ENCODE data around the gene MEN1.

The MEN1 gene

DNA sequence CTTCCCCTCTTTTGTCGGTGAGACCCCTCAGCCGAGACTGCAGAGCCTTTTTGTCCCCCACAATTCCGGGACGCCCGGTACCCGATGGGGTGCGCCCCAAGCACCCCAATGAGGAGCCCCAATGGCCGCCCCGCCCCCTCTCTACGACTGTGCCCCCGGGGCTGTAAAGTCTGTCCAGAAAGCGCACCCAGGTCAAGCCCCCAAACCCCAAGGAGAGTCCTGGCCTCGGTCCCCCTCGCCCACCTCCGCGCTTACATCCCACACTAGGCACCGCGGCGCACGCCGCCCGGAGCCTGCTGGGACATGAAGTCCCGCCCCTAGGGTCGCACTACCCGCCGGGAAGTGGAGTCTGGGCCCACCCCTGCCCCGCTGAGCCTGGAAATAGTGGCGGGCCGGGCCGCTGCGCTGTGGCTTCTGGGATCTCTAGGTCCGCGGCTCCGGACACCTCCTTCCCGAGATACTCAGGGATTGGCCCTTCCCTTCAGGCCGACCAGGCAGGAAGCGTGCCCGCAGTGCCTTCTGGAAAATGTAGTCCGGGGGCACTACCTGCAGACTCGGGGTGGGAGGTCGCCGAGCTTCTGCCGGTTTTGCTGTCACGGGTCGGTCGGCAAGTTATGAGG is at the start of gene MEN1:
Gene MEN1, minus strand, starts transcription at position 281 of the 620 bp plus-strand sequence. CDS start 442 bp downstream, outside the sequence.
- peak; percentile 95 for DNase-seq (ENCODE audit: low spot score)

DNA sequence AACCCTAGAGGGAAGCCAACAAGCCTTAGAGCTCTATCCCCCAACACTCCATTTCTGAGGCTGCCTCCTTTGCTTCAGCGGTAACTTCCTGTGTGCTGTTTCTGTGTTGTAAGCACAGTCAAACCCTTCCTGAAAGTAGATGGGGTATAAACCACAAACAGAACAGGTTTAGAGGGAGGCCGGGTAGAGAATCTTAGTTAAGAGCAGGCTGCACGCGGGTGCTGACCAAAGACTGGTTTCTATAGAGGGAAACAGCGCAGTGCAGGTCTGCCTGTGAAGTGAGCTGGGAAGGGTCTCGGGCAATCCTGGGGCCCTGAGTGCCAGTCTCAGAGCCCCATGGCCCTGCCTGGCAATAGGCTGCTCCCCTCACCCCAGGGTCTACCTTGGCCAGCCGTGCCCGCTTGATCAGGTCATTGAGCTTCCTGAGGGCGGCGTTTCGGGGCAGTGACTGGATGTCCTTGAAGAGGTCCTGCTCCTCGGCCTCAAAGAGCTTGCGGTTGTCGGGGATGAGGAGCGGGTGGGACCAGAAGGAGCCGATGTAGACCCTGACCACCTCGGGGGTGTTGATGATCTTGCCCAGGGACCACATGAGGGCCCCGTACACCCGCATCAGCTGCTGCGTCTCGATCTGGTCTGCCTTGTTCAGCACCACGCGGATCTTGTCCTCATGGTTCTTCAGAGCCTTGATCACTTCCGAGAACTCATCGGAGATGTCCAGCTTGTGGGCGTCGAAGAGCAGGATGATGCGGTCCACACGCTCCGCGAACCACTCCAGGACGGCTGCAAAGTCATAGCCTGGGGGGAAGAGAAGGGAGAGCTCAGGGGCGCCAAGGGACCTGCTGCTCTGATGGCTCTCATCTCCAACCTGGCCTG is 49.4 kb upstream of the MEN1 start:
- no peak for DNase-seq (ENCODE audit: low spot score)

DNA sequence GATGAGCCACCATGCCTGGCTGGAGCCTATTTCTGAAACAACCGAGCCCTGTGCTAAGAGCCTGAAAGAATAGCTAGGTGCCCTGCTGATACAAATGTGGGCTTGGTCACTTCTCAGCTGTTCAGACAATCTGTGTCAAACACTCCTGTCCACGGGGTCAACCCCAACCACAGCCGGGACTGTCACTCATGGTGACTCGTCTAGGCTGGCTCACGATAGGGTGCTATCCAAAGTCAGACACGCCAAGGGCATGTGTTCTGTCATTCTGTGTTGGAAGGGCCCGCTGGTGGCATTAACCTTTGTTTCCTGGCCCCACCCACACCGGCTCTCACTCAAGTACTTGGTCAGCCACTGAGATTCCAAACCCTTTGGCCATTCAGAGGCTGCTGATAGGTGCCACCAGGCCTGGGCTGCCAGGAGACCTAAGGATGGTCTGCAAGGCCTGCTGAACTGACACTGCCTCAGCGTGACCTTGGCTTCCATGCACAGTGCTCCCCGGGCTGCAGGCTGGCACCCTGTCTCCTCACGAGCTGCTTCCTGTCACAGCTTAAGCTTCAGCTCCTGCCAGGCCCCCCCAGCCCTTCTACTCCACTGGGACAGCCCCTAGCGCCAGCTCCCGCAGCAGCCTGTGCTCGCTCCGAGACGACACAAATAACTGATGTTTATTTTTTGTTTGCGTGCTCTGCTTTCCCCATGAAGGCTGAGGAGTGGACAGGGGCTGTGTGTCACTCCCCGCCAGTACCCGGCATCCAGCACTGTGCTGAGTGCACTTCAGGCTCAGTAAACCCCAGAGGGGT is 48.3 kb upstream of the MEN1 start:
- no peak for DNase-seq (ENCODE audit: low spot score)

DNA sequence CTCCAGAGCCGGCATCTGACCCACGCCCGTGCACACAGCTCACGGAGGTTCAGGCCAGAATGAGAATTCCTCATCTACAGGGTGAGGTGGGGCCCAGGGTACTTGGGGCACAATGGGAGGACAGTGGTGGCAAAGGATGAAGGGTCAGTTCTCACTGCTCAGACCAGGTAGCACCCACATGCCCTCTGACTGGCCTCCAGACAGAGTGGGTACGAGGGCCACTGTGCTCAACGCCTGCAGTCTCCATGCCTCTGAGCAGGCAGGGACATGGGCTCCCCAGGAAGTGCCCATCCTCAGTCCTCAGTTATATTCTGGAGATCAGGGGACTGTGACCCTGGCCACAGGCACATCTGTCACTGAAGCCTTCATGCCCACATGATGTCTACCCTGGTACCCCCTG is 47.1 kb upstream of the MEN1 start:
- no peak for DNase-seq (ENCODE audit: low spot score)

DNA sequence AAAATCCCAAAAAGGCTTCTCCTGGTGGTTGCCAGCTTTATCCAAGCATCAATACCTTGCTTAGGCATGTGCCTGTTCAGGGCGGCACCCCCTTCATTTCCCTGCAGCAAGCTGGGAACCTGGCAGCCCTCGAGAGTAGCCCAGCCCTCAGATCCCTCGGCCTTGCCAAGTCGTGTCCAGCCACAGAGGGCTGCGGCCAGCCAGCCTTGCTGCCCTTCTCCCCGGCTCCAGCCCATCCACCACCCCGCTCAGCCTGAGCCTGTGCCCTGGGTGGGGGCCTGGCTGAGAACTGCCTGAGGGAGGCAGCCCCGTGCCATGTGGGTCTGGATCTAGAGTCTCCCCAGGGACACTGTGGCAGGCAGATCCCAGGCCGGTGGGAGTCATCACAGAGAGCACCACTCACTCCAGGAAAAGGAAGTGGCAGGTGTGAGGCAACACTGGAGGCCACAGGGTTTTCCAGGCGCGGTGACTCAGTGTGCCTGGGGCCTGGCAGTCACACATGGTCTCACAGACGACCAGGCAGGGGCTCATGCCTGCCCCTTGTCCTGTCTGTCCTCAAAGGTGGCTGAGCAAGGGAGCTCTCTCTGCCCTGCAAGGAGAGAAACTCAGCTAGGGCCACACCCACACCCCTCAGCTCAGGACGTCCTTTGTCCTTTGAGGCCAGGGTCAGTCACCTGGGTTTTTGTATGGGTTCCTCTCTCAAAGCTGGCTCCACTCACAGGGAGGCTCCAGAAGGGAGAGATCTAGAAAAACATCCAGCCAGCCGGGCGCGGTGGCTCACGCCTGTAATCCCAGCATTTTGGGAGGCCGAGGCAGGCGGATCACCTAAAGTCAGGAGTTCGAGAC is 46.3 kb upstream of the MEN1 start:
- no peak for DNase-seq (ENCODE audit: low spot score)

DNA sequence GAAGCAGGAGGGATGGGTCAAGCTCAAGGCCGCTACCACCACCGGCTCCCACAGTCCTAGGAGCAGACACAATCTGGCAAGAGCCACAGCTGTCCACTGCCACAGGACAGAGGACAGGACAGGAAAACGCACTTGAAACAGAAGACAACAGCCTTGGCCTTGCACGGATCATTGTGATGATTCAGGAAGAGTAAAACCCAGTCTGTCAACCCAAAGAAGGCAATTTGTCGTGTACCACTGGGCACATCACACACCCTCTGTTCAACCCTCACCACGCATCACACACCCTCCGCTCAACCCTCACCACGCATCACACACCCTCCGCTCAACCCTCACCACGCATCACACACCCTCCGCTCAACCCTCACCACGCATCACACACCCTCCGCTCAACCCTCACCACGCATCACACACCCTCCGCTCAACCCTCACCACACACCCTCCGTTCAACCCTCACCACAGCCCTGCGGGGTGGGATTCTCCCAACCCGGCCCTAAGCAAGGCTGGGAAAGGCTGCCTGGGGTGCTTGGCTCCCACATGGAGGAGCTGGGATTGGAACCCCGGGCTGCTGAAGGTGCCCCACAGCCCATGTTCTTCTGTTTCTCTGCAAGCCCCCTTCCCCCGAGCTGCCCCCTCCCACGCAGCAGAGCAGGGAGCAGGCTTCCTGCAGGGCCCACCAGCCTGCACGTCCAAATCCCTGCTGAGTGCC is 45.4 kb upstream of the MEN1 start:
- DNase-seq (ENCODE audit: low spot score): no peak

DNA sequence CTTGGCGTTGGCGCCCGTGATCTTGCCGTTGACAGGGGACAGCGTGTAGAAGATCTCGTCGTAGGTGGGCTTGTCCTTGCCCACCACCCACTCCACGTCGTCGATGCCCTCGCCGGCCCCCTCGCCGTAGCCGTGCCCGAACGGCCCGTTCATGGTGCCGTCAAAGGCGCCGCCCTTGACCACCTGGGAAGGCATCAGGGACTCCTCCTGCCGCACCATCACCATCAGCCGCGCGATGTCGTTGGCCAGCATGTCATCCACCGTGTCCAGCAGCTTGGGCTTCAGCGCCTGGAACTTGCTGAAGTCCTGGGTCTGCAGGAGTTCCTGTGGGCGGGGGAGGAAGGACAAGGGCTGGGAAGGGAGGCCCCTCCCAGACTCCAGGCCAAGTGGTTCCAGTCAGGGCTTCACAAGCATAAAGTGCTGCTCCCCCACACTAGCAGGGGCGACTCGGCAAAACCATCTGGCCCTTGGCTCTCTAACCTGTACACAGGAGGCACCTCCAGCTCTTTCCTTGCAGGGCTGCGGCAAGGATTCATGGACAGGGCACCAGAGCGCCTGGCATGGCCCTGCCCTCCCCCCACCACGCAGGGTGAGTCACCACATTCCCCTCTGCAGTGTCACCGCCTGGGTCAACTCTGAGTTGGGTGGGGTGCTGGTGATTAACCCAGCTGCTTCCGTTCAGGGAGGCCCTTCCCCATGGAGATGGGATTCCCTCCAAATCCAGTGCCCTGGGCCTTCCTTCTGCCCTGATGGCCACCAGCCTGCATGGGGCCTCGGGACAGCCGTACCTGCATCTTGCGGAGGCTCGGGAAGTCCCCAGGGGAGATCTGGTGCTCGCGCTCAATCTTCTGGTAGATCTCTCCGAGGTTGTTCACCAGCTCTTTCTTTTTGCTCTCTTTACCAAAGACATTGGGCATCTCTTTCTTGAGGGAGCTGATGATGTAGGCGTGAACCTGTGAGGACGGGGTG is 44.5 kb upstream of the MEN1 start:
- DNase-seq (ENCODE audit: low spot score): no peak

DNA sequence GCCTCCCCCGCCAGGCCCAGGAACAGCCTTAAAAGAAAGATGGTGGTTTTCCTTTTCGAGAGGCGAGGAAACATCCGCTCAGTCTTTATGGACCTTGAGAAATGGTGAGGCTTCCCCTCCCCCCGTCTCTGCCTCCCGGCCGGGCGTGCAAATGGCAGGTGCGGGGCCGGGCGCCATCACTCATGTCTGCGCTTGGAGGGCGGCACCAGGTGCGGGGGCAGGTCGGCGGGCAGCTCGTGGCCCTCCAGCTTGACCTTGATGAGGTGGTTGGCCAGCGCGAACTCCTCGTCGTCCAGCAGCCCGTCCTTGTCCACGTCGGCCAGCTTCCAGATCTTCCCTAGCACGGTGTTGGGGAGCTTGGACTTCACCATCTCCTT is 43.8 kb upstream of the MEN1 start:
- DNase-seq (ENCODE audit: low spot score): no peak

DNA sequence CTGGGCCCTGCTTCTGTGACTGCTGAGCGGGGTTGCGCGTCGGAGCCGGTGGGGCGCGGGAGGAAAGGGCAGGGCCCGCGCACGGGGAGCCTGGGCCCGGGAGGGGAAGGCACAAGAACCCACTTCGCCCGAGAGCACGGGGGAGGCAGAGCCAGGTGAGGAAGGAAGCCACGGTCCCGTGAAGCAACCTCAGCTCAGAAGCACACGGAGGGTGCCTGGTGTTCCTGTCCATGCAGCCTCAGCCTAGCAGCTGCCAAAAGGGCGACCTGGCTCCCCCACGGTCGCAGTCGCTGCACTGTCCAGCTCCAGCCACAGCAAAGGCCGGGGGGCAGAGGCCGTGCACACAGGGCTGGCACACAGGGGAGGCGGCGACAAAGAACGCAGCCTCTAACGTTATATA is 43.4 kb upstream of the MEN1 start:
- DNase-seq (ENCODE audit: low spot score): no peak

DNA sequence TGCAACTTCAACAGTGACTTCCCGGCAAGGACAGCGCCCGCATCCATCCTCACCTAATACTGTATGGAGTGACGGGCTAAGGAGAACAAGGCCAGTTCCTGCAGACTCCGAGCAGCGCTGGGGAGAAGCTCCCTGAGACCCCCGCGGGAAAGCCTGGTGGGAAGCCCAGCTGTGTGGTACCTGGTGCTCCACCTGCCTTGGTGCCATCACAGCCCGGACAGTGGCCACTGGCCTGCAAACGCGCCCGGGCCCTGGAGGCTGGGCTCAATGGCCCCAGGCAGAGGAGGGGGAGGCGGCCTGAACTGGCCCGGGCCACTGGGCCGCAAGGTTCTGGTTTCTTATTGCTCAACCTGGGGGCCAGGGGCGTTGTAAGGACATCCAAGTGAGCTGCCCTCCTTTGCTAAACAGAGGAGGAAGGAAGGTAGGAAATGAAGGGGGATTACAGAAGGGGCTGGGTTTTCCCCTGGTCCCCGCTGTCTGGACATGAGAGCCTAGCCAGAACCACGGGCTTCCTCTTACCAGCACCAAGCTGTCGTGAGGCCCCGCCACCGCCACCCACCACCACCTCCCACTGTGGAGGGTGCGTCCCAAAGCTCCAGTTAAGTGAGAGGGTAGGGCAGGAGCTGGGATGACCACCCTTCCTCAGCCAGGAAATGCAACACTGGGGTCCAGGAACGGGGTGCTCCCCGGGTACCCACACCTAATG is 42.6 kb upstream of the MEN1 start:
- DNase-seq (ENCODE audit: low spot score): no peak

DNA sequence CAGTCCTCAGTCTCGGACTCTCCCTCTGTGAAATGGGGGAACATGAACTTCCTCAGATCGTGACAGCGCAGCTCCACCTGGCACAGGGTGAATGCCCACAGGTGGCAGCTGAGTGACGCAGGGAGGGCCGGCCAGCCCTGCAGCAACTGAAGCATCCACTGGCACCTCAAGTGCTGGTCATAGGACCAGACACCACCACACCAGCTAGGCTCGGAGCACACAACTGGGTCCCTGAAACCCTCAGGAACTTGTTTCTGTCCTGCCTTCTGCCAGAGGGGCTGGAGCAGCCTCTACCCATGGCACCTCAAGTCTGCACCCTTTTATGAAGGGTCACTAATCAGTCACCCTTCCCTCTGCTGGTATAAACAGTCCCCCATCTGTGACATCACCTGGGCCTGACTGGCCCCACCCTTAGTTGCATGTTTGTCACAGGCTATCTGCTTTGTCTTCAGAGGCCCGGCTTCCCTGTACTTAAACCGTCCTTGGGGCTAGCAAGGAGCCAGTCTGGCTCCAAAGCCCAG is 41.5 kb upstream of the MEN1 start:
- DNase-seq (ENCODE audit: low spot score): no peak

DNA sequence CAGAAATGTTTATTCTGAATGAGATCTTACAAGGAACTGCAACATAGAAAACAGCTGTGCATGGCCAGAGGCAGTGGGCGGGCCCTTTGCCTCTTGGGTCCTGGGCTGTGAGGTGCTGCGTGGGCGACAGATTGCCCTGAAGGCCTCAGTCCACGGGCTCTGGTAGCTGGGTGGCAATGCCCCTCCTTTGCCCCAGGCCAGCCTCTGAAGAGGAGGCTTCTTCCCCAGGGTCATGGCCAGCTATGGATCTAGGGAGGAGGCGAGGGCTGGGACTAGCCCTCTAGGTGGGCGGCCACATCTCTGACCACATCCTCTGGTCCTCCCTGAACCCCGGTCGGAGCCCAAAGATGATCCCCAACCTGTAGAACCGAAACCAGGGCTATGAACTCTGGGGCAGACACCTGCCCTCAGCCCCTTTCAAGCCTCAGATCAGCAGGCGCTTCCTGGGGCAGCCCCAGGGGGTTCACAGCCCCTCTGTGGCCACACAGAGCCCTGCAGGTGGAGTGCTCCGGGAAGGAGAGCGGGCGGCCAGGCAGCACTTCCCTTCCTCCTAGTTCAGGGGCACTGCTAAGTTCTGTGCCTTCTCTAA is 40.7 kb upstream of the MEN1 start:
- no peak for DNase-seq (ENCODE audit: low spot score)

DNA sequence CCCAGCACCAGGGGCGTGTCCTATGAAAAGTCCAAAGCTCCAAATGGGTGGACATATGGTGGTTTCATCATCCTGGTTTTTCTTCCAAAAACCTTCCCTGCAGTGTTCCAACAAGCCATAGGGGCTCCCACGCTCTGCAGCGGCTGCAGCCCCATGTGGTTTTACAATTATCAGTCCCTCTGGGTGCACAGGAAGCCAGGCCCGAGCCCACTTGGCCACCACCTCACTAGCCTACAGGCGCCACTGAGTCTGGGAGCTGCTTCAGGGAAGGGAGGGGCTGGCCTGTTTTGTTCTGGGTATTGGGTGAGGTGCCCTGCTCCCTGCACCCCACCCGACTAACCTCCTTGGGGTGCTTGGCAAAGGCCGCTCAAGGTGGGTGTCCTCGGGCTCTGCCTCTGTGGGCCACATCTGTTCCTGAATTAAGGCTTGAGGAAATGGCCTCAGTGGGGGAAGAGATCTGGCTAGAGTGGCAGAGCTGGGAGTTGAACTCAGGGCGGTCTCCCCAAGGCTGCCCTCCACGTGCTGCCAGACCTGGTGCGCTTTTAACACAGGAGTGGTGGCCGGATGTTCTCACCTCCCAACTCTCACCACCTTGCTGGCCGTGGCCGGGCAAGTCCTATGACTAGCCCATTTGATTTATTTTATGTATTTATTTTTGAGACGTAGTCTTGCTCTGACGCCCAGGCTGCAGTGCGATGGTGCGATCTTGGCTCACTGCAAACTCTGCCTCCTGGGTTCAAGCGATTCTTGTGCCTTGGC is 39.4 kb upstream of the MEN1 start:
- no peak for DNase-seq (ENCODE audit: low spot score)

DNA sequence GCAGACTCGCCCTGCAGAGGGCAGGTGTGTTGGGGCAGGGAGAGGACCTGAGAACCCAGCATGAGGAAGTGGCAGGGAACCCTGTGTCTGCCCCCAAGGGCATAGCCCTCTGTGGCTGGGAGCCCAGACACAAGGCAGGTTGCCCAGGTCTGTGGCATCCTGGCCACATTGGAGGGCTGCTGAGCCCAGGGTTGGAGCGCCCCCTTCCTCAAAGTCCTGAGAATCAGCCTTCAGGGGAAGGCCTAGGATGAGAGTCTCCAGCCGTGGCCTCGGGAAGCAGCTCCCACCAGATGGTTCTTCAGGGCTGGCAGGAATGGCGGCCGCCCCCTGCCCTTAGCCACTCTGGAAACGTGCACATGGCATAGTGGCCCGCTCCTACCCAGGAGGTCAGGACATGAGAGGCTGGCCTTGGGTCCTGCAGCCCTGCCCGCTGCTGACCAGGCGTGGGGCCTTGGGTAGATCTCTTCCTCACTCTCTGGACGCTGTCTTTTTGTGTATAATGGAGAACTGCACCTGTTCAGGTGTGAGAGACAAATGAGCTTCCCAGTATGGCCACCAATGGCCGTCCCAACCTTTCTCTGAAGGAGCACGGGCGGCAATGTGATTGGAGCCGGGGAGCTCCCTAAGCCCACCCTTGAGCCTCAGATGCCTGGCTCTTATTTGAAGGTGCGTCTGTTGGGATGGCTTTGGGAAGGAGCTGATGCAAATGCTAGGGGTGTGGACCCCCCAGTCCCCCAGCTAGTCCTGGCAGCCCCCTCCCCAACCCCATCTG is 38.7 kb upstream of the MEN1 start:
- DNase-seq (ENCODE audit: low spot score): no peak

DNA sequence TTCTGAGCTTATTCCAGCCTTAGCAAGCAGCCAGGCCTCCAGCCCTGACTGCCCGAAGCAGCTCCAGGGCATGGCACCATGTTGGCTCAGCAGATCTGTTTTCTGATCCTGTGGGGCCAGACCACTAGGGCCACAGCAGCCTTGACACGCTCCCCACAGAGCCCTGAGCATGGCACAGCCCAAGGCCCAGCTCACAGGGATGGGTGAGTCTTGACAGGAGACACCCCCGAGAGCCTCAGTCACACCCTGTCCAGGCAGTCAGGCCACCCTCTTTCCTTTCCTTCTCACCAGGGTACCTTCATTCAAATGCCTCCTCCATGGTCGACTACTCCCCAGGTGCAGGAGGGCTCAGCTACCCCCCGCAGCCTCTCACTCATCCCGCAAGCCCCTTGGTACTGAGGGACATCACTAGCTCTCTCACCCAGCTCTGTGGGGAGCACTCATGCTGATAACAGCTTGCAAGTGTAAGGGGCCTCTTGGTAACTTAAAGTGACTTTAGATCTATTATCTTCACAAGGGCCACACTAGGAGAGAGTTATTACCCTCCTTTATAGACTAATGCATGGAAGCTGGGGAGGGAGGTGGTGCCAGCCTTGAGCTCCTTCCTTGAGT is 38.0 kb upstream of the MEN1 start:
- DNase-seq (ENCODE audit: low spot score): no peak

DNA sequence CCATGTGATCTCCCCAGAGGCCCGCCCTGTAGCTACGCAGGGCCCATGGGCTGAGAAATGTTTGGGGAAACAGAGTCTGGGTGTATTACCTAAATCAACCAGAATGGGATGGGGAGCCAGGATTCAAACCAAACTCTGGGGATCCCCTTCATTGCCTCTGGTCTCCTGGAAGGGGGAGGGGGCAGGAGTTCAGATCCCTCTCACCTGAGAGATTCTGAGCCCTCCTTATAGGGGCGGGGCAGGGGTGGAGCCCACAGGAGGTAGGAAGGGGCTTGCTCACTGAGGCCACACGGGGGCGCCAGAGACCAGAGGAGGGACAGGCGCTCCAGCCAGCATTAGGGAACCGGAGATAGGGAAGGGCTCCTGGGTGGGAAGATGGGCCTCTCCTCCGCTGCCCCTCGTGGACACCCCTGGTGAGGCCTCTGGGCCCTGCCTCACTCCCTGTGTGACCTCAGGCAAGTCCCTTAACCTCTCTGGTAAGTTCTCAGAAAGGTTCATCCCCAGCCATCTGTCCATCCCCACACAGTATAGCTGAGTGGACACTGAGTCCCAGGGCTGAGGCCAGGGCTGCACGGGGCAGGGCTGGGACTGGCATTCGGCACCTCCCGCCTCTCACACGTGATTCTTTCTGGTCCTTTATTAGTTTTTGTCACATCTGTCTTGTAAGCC is 36.8 kb upstream of the MEN1 start:
- peak; percentile 86 for DNase-seq (ENCODE audit: low spot score)
